NCI-H774 (cell line): ENCODE data around the gene NCK2.

Experiments
- DNase-seq: peaks from one replicate; lab custom pipeline; 2025; lab: John Stamatoyannopoulos, UW

NCK2 gene

GRCh38 chr2:105736145-105736544, 8.6 kb upstream of the NCK2 start:
- DNase-seq: no peak

DNA sequence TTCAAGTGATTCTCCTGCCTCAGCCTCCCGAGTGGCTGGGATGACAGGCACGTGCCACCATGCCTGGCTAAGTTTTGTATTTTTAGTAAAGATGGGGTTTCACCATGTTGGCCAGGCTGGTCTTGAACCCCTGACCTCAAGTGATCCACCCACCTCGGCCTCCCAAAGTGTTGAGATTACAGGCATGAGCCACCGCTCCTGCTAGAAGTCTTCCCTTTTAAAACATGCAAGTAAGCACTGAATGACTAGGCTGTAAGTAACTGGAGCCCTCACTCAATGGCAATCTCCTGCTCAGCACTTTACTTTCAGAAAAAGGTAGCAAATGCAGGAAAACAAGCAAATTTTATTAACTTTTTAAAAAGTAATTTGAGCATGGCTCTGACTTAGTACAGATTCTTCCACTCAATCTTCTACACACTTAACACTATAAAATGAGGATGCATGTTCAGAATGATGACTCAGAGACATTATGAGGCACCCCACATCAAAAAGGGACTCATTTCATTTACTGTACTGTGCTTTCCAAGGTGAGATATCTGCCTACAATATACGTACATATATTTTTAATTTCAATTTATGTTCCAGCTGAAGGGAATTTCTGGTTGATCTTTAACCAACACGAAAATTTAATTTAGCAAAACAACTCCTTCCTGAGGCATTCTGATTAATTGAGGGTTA, 6.6 kb upstream of the NCK2 start:
- no peak for DNase-seq

- no peak for DNase-seq
Measured at GRCh38 chr2:105738658-105739241, 6.0 kb upstream of the NCK2 start.

- DNase-seq: no peak
Measured at GRCh38 chr2:105739426-105739825, 5.3 kb upstream of the NCK2 start.

- DNase-seq: no peak
Measured at GRCh38 chr2:105739944-105740530, 4.7 kb upstream of the NCK2 start.

DNA sequence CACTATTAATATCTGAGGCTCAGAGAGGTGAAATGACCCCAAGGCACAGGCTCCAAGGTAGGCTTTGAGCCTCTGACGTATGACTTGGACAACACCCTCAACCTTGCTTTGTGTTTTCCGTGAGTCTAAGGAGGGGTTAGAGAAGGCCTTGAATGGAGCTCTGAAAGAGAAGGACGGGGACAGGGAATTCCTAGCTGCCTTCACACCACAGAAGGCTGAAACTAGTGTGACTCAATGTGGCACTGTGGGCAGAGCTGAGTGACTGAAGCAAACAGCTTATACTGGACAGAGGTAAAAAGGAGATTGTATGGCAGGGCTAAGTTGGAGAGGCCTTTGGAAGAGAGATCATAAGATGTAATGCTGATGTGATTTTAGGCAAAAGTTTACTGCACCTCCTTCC, 3.5 kb upstream of the NCK2 start:
- no peak for DNase-seq

- no peak for DNase-seq
Measured at GRCh38 chr2:105741617-105742016, 3.1 kb upstream of the NCK2 start.

DNA sequence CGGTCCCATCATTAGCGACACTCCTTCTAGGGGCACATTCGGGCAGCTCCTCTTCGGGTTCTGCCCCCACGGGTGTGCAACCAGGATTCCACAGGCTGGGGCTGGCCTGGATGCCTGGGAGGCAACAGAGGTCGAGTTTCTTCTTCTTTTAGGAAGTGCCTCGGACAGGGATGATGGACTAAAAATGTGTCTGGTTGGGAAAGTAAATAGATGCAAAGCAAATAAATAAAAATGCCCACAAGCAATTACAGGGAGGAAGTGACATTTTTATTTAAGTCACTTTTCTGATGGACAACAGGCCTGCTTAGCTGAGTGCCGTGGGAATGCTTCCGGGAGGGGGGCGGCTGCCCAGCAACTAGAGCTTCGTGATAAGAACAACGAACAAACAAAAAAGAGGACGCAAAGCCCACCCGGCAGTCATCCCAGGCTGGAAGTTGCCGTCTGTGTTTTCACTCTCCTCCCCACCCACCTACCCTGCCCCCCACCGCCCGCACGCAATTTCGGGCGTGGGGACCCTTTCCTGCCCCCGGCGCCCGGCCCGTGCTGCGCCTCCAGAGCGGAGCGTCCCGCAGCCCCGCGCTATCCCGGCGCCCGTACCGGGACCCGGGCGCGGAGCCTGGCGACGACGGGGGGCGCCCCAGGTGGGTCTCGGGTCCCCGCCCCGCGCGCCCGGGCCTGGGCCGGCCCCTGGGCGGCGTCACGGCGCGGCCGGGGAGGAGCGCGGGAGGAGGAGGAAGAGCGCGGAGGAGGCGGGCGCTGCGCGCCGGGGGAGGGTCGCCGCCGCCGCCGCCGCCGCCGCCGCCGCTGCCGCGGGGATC, 412 bp upstream of the NCK2 start:
- DNase-seq: peak; percentile 61

DNA sequence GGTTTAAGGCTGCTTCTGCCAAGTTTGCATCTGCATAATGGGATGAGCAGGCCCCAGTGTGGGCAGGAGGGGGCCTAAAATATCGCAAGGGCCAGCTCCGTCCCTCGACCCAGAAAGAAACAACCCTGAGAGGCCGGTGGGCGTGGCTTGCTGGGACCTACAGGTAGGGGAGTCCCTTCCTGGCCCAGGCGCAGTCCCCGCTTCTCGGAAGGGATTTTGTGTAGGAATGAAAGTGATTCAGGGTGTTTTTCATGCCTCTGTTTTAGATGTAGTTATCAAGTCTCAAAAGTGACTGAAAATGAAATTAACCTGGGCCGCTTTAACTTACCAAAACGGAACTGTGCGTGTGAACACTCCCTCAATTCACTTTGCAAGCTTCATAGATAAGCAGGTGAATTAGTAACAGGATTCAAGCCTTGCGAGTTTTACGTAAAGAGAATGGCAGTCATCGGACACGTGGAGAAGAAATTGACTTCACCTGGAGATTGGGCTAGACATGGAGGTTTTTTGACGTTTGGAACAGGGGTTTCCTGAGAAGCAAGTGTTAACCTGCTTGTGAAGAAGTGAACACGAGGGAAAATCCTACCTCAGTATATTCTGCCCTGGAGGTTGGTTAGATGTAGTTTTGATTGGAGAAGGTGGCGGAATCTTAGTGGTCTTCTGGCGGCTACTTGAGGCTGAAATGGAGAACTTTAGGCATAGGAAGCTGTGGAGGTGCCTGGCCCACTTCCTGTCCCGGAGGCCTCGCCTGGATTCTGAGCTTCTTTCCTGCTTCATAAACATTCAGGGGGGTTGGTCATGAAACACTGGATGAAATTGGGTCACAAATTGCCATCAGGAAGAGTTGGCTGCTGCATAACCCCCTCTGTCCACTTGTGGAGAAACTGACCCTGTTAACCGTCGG, 1.7 kb downstream of the NCK2 start:
- DNase-seq: no peak

- DNase-seq: no peak
Measured at GRCh38 chr2:105747254-105747894, 2.7 kb downstream of the NCK2 start.

- DNase-seq: no peak
Measured at GRCh38 chr2:105747991-105748390, 3.3 kb downstream of the NCK2 start.

DNA sequence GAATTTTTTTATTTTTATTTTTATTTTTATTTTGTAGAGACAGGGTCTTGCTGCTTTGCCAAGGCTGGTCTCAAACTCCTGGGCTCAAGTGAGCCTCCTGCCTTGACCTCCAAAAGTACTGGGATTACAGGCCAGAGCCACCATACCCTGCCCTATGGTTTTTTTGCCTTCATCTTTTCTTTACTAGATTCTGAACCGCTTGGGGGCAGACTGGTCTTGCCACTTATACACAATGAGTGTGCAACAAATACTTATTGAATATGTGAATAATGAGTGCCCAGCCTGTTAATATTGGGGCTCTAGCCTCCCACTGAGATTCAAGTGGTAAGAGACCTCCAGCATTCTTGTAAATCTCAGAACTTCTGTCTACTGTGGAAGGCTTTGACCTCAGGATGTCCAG, 3.9 kb downstream of the NCK2 start:
- no peak for DNase-seq

DNA sequence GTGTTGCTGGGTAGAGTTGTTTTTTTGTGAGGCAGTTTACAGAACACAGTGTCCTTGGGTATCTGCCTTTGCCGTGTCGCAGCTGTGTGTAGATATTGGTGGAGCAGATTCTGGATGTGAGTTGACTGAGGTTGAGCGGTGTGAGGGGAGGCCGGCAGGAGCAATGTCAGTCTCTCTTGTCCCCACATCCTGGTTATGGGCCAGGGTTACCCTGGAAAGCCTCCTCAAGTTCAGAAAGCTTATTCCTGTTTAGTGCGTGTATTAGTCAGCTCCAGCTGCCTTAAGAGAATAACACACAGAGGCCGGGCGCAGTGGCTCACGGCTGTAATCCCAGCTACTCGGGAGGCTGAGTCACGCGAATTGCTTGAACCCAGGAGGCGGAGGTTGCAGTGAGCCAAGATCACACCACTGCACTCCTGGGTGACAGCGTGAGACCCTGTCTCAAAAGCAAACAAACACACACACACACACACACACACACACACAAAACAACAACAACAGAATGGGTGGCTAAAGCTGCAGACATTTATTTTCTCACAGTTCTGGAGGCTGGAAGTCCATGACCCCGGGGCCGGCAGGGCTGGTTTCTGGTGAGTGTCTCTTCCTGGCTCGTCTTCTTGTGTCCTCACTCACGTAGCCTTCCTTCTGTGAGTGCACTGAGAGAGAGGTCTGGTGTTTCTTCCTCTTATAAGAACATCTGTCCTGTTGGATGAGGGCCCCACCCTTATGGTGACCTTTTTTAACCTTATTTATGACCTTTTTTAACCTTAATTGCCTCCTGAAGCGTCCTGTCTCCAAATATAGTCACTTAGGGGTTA, 5.1 kb downstream of the NCK2 start:
- no peak for DNase-seq

GRCh38 chr2:105750735-105751134, 6.0 kb downstream of the NCK2 start:
- DNase-seq: no peak

GRCh38 chr2:105751272-105751671, 6.6 kb downstream of the NCK2 start:
- no peak for DNase-seq

GRCh38 chr2:105752691-105753358, 8.1 kb downstream of the NCK2 start:
- no peak for DNase-seq

DNA sequence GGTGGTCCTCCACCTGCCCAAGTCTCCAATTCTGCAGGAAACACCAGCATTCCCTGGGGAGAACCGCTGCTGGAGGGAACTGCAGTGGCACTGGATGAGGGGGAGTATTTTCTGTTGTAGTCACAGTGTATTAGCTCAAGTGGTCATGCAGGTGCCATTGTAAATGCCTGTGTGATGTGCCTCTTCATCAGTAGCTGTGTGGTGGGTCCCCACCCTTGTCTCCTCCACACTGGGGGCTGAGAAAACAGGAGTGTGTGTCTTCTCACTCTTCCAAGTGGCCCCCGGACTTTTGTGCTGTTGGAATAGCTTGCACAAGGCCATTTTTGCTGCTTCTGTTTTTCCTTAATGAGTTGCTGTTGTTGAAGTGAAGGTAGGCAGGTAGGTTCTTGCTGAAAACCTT, 8.7 kb downstream of the NCK2 start:
- no peak for DNase-seq

GRCh38 chr2:105754011-105754410, 9.3 kb downstream of the NCK2 start:
- no peak for DNase-seq

GRCh38 chr2:105754994-105755393, 10.3 kb downstream of the NCK2 start:
- no peak for DNase-seq

DNA sequence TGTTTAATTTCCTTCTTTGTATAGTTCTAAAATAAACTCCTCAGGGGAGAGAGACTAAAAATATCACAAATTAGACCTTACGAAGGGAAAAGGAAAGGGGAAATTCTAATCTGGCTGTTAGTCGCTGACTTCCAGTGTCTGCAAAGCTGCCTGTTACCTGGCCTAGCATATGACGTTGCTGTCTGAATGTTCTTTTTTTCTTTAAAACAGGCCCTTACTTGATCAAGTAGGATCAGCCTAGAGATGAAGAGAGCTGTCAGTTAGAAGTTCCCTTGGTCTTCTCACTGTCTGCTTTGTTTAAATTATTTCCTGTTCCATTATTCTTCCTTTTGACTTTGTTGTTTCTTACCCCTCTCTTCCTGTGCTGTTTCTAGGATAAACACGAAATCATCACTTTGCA, 11.2 kb downstream of the NCK2 start:
- DNase-seq: no peak
